Transverse colon (tissue), 4 donors: Measurements from ENCODE around the gene RELB. TPM values are rescaled to one million over a fixed set of nuclear protein-coding genes. Genes with fewer than 3 reads are reported as not detected.

ENCODE experiments used
- DNase-seq: peaks from one replicate; pipeline ENCODE4 v3.0.0-alpha.2; 2019
- H3K27ac ChIP-seq, 4 donors: fragments of 200-600 bp; sonication (generic); 2 replicates each; pipeline ENCODE4 v1.5.1; 2016 to 2018; ENCODE audit warnings: inconsistent platforms in 4 of 4
- H3K27me3 ChIP-seq: fragments of 200-600 bp; sonication (generic); 2 replicates; pipeline ENCODE4 v1.5.1; 2017; ENCODE audit warnings: inconsistent platforms
- H3K36me3 ChIP-seq, 4 donors: fragments of 200-600 bp; sonication (generic); 2 replicates each; pipeline ENCODE4 v1.5.1; 2017 to 2019; ENCODE audit warnings: inconsistent platforms in 4 of 4
- H3K4me1 ChIP-seq, 4 donors: fragments of 200-600 bp; sonication (generic); 2 replicates each; pipeline ENCODE4 v1.5.1; 2017 to 2020; ENCODE audit warnings: inconsistent platforms in 4 of 4
- H3K4me3 ChIP-seq, 4 donors: fragments of 200-600 bp; sonication (generic); 1 replicate in 1 of 4; 2 replicates in 3 of 4; pipeline versions ENCODE4 v1.5.1 to v1.6.1; 2017 to 2019; ENCODE audit warnings: inconsistent platforms in 4 of 4
- H3K9me3 ChIP-seq, 2 donors: fragments of 200-600 bp; sonication (generic); 2 replicates each; pipeline ENCODE4 v1.5.1; 2017 to 2019; ENCODE audit warnings: inconsistent platforms in 2 of 2
- CTCF ChIP-seq, 5 experiments: fragments of 200-600 bp in 3 of 5; fragments of 450-650 bp in 2 of 5; sonication (generic) in 3 of 5; IDR thresholded peaks; 1 replicate in 2 of 5; 2 replicates in 3 of 5; pipeline ENCODE4 v1.5.1; 2016 to 2017; ENCODE audit warnings: antibody characterized with exemption in 5 of 5, inconsistent platforms in 3 of 5, mild to moderate bottlenecking in 2 of 5, moderate library complexity in 1 of 5
- EP300 ChIP-seq: sonication (generic); formaldehyde crosslinking; IDR thresholded peaks from one replicate; pipeline ENCODE4 v1.6.1; 2017; ENCODE audit warnings: antibody characterized with exemption, low read depth
- POLR2A ChIP-seq: fragments of 450-650 bp; IDR thresholded peaks from one replicate; pipeline ENCODE4 v1.6.1; 2016; ENCODE audit warnings: antibody characterized with exemption, mild to moderate bottlenecking, moderate library complexity
- POLR2AphosphoS5 ChIP-seq, 3 donors: sonication (generic); formaldehyde crosslinking; IDR thresholded peaks; one replicate each; pipeline ENCODE4 v1.6.1; 2016; ENCODE audit warnings: antibody characterized with exemption in 3 of 3
- WGBS, 2 donors: methylation state at CpG; one replicate each; pipeline ENCODE4 v1.1.5; 2018; ENCODE audit warnings: low coverage in 1 of 2; 5-methylcytosine and 5-hydroxymethylcytosine counted together
- in situ Hi-C, 4 donors: fragments of 200-750 bp; cut with MboI; loops; one replicate each; pipeline versions ENCODE4 v1.15.0 to v1.15.1; 2017; ENCODE audit warnings: low sequenced_read_pairs in 3 of 4, low pct_ligation_motif_present in 1 of 4, low pct_unique_long_range_greater_than_20kb in 1 of 4
- intact Hi-C: fragments of 100-400 bp; cut with DNase I; formaldehyde crosslinking; loops from one replicate; pipeline ENCODE4 v1.15.1; 2023; ENCODE audit warnings: low total_unique reads
- total RNA-seq, 4 donors: library from RNA; depleted of rRNA; stranded (reverse); fragments of >200 nt; gene quantifications; one replicate each; pipeline ENCODE4 v1.1.0, GENCODE V29; 2016

The RELB gene
- total RNA-seq: 10 to 100 TPM; 11.9 to 58.4 (median 34.8) TPM

- H3K36me3 ChIP-seq: no peaks in the 10 kb centered on the region
- H3K27ac ChIP-seq: peak within 1 kb of the TSS; percentile 100
- intact Hi-C loops: no loop called here
- TF ChIP-seq POLR2AphosphoS5 (IDR thresholded peaks at IDR 0.05) (peak in 1 of 3 donors; percentile 46), EP300 (peak; percentile 25), CTCF (IDR thresholded peaks at IDR 0.05) (no peak)
- H3K27me3 ChIP-seq: no peaks in the 10 kb centered on the region
- in situ Hi-C loops: no loop called here
- H3K4me3 ChIP-seq: peak within 1 kb of the TSS; percentile 84 to 99 (median 96)
- no peaks in the 10 kb centered on the region for H3K9me3 ChIP-seq
- peaks cover 7 to 30% (median 18%) of the 10 kb centered on the region in 4 donors for H3K4me1 ChIP-seq
- DNase-seq: peak; percentile 98
- 2% methylated on average over 35 of the region's 79 CpGs; no CpG with 5 or more reads in 1 of the 2 donors for WGBS, 2 donors
Measured at GRCh38 chr19:45001087-45001739, at the start of gene RELB. TSS of gene RELB (plus strand) at chr19:45001464. CDS start at chr19:45001580, 116 bp downstream.

GRCh38 chr19:44954278-44954648 lies 47.0 kb upstream of the RELB start:
- Histone ChIP-seq H3K9me3 (no peaks in the 10 kb centered on the region), H3K4me1 (peaks cover 17 to 42% (median 25%) of the 10 kb centered on the region in 4 donors), H3K27me3 (no peaks in the 10 kb centered on the region), H3K27ac (peak overlapping the region; percentile 87 to 95 (median 93)), H3K36me3 (peaks cover 0 to 7% (median 0%) of the 10 kb centered on the region in 4 donors), H3K4me3 (peak overlapping the region; percentile 47 to 95 (median 82))
- TF ChIP-seq POLR2AphosphoS5 (IDR thresholded peaks at IDR 0.05) (no peak), EP300 (no peak), CTCF (IDR thresholded peaks at IDR 0.05) (no peak), POLR2A (no peak)
- intact Hi-C loops (no loop called here), in situ Hi-C loops (loop anchor here in 1 of 4 donors (5.0 kb wide), 1 partner anchor 52 kb away; no protein-coding TSS in a partner anchor)
- no peak for DNase-seq
- 24 to 36% methylated on average over 13 of the region's 13 CpGs for WGBS, 2 donors

- peak in 2 of 5 experiments; percentile 14 to 30 for TF ChIP-seq CTCF (IDR thresholded peaks at IDR 0.05)
- TF ChIP-seq POLR2AphosphoS5 (IDR thresholded peaks at IDR 0.05): peak; percentile 73 to 94 (median 79)
- TF ChIP-seq EP300: no peak
- TF ChIP-seq POLR2A: peak; percentile 81
- Histone ChIP-seq H3K9me3 (no peaks in the 10 kb centered on the region), H3K27me3 (no peaks in the 10 kb centered on the region), H3K4me1 (peaks cover 17 to 42% (median 25%) of the 10 kb centered on the region in 4 donors), H3K4me3 (peak within 1 kb of the TSS; percentile 70 to 95 (median 88)), H3K27ac (peak within 1 kb of the TSS; percentile 87 to 95 (median 93)), H3K36me3 (peaks cover 0 to 7% (median 0%) of the 10 kb centered on the region in 4 donors)
- WGBS, 2 donors: 0% methylated on average over 10 to 54 of the region's 65 CpGs
- peak; percentile 97 for DNase-seq
- intact Hi-C loops: no loop called here
- in situ Hi-C loops: loop anchor here in 1 of 4 donors (5.0 kb wide), 1 partner anchor 53 kb away; no protein-coding TSS in a partner anchor
Measured at GRCh38 chr19:44954649-44955504, 46.4 kb upstream of the RELB start, which contains the start of gene CLPTM1. TSS of gene CLPTM1 (plus strand) at chr19:44955380. CDS start at chr19:44955396, 16 bp downstream.
